Stimulated activated CD8-positive, alpha-beta memory T cell treated with anti-CD3 and anti-CD28 coated beads, Interleukin-4, amount 100 ng/mL, for 48 hours (primary cell): ENCODE results near the gene ACOT4.
"Not testable (repeated sequence)": the region's sequence is repeated elsewhere in the genome, so short reads cannot be mapped to it uniquely, and the experiment has no call there.

Source experiments
- DNase-seq: peaks from one replicate; pipeline ENCODE4 v3.0.0-alpha.2; 2020

ACOT4 gene

GRCh38 chr14:73582102-73582979, 9.3 kb upstream of the ACOT4 start:
- DNase-seq = not testable (repeated sequence)

GRCh38 chr14:73588695-73589094, 3.0 kb upstream of the ACOT4 start:
- DNase-seq = no peak

GRCh38 chr14:73589116-73589515, 2.6 kb upstream of the ACOT4 start:
- DNase-seq = no peak

- not testable (repeated sequence) for DNase-seq
These were observed 1.0 kb upstream of the ACOT4 start for GRCh38 chr14:73590673-73591004.

GRCh38 chr14:73594491-73594890, 2.8 kb downstream of the ACOT4 start:
- no peak for DNase-seq

- DNase-seq = no peak
These were observed 7.8 kb downstream of the ACOT4 start for GRCh38 chr14:73599499-73599898.

GRCh38 chr14:73602994-73603393, 11.3 kb downstream of the ACOT4 start:
- DNase-seq = no peak

GRCh38 chr14:73606271-73606670, 14.6 kb downstream of the ACOT4 start:
- no peak for DNase-seq

- no peak for DNase-seq
These were observed 15.6 kb downstream of the ACOT4 start for GRCh38 chr14:73607241-73607640.

GRCh38 chr14:73610687-73611086, 19.0 kb downstream of the ACOT4 start:
- DNase-seq = no peak

GRCh38 chr14:73612339-73613045, 20.8 kb downstream of the ACOT4 start, which contains the start of gene ACOT6:
ACOT6 (plus strand) TSS chr14:73612517; CDS start chr14:73612572, 55 bp downstream.
- peak; percentile 79 for DNase-seq

GRCh38 chr14:73613046-73613383, 21.3 kb downstream of the ACOT4 start:
- no peak for DNase-seq

- DNase-seq = no peak
These were observed 21.8 kb downstream of the ACOT4 start for GRCh38 chr14:73613419-73613963.

- DNase-seq = no peak
These were observed 25.2 kb downstream of the ACOT4 start for GRCh38 chr14:73616831-73617230.

GRCh38 chr14:73619524-73619923, 27.9 kb downstream of the ACOT4 start:
- DNase-seq = no peak

- DNase-seq = no peak
These were observed 28.6 kb downstream of the ACOT4 start for GRCh38 chr14:73620268-73620667.

- DNase-seq = no peak
These were observed 31.9 kb downstream of the ACOT4 start for GRCh38 chr14:73623504-73624054.

GRCh38 chr14:73625706-73626105, 34.0 kb downstream of the ACOT4 start:
- DNase-seq = no peak

- peak; percentile 31 for DNase-seq
These were observed 35.5 kb downstream of the ACOT4 start for GRCh38 chr14:73627151-73627558.

- DNase-seq = no peak
These were observed 38.5 kb downstream of the ACOT4 start for GRCh38 chr14:73630009-73630780.

GRCh38 chr14:73633116-73634010, 41.7 kb downstream of the ACOT4 start:
- DNase-seq = peak; percentile 69
